Transverse colon (tissue), 4 donors: ENCODE data around the gene HOXD11.

Experiments
- EP300 ChIP-seq: sonication (generic); formaldehyde crosslinking; IDR thresholded peaks from one replicate; pipeline ENCODE4 v1.6.1; 2017; ENCODE audit warnings: antibody characterized with exemption, low read depth
- POLR2A ChIP-seq: fragments of 450-650 bp; IDR thresholded peaks from one replicate; pipeline ENCODE4 v1.6.1; 2016; ENCODE audit warnings: antibody characterized with exemption, mild to moderate bottlenecking, moderate library complexity
- POLR2AphosphoS5 ChIP-seq, 3 donors: sonication (generic); formaldehyde crosslinking; IDR thresholded peaks; one replicate each; pipeline ENCODE4 v1.6.1; 2016; ENCODE audit warnings: antibody characterized with exemption in 3 of 3
- TF ChIP-seq, protein P1 (sequence below), 5 experiments: fragments of 200-600 bp in 3 of 5; fragments of 450-650 bp in 2 of 5; sonication (generic) in 3 of 5; IDR thresholded peaks; 1 replicate in 2 of 5; 2 replicates in 3 of 5; pipeline ENCODE4 v1.5.1; 2016 to 2017; ENCODE audit warnings: antibody characterized with exemption in 5 of 5, inconsistent platforms in 3 of 5, mild to moderate bottlenecking in 2 of 5, moderate library complexity in 1 of 5

DNA sequence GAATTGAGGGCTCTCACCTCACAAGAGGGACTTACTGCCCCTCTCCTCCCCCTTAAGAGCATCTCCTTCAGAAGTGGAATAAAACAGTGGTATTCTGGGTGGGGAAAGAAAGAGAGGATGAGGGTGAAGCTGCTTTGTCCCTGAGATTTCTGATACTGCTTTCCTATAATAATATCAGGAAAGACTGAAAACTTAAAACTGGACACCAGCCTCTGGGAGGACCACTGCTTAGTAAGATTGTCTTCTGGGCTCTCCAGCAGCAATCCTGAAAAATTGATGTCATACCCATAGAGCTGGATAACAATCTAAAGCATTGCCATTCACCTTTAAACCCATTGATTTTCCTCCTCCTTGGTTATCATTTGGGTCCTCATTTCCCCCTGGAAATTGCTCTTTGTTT is 39.6 kb downstream of the HOXD11 start:
- TF ChIP-seq, protein P1, sequence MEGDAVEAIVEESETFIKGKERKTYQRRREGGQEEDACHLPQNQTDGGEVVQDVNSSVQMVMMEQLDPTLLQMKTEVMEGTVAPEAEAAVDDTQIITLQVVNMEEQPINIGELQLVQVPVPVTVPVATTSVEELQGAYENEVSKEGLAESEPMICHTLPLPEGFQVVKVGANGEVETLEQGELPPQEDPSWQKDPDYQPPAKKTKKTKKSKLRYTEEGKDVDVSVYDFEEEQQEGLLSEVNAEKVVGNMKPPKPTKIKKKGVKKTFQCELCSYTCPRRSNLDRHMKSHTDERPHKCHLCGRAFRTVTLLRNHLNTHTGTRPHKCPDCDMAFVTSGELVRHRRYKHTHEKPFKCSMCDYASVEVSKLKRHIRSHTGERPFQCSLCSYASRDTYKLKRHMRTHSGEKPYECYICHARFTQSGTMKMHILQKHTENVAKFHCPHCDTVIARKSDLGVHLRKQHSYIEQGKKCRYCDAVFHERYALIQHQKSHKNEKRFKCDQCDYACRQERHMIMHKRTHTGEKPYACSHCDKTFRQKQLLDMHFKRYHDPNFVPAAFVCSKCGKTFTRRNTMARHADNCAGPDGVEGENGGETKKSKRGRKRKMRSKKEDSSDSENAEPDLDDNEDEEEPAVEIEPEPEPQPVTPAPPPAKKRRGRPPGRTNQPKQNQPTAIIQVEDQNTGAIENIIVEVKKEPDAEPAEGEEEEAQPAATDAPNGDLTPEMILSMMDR (IDR thresholded peaks at IDR 0.05) = no peak
- TF ChIP-seq POLR2A (no peak), POLR2AphosphoS5 (IDR thresholded peaks at IDR 0.05) (no peak), EP300 (no peak)
